ENCODE results near the gene ADCY1.

Gene ADCY1

GRCh38 chr7:45689797-45690761, 115.9 kb downstream of the ADCY1 start:
- no peak for DNase-seq (ENCODE audit: low read depth in 2 of 2)

GRCh38 chr7:45690762-45691150, 116.6 kb downstream of the ADCY1 start:
- no peak for DNase-seq (ENCODE audit: low read depth in 2 of 2)

- DNase-seq (ENCODE audit: low read depth in 2 of 2) = no peak
These were observed 117.0 kb downstream of the ADCY1 start for GRCh38 chr7:45691155-45691656.

- no peak for DNase-seq (ENCODE audit: low read depth in 2 of 2)
These were observed 117.9 kb downstream of the ADCY1 start for GRCh38 chr7:45692031-45692430.

GRCh38 chr7:45695249-45695995, 121.3 kb downstream of the ADCY1 start:
- DNase-seq (ENCODE audit: low read depth in 2 of 2) = no peak

GRCh38 chr7:45696476-45696875, 122.3 kb downstream of the ADCY1 start:
- DNase-seq (ENCODE audit: low read depth in 2 of 2) = no peak

GRCh38 chr7:45697576-45698136, 123.5 kb downstream of the ADCY1 start:
- no peak for DNase-seq (ENCODE audit: low read depth in 2 of 2)

GRCh38 chr7:45698303-45699014, 124.3 kb downstream of the ADCY1 start:
- DNase-seq (ENCODE audit: low read depth in 2 of 2) = no peak

- no peak for DNase-seq (ENCODE audit: low read depth in 2 of 2)
These were observed 124.8 kb downstream of the ADCY1 start for GRCh38 chr7:45699015-45699309.

- DNase-seq (ENCODE audit: low read depth in 2 of 2) = no peak
These were observed 125.7 kb downstream of the ADCY1 start for GRCh38 chr7:45699726-45700390.

GRCh38 chr7:45700556-45700955, 126.4 kb downstream of the ADCY1 start:
- DNase-seq (ENCODE audit: low read depth in 2 of 2) = no peak

GRCh38 chr7:45701701-45702510, 127.7 kb downstream of the ADCY1 start:
- DNase-seq (ENCODE audit: low read depth in 2 of 2) = no peak

GRCh38 chr7:45702751-45703150, 128.6 kb downstream of the ADCY1 start:
- no peak for DNase-seq (ENCODE audit: low read depth in 2 of 2)

- DNase-seq (ENCODE audit: low read depth in 2 of 2) = no peak
These were observed 129.2 kb downstream of the ADCY1 start for GRCh38 chr7:45703373-45703821.

GRCh38 chr7:45703911-45704682, 129.9 kb downstream of the ADCY1 start:
- DNase-seq (ENCODE audit: low read depth in 2 of 2) = no peak

GRCh38 chr7:45704683-45705016, 130.5 kb downstream of the ADCY1 start:
- DNase-seq (ENCODE audit: low read depth in 2 of 2) = no peak

GRCh38 chr7:45708046-45708950, 134.1 kb downstream of the ADCY1 start:
- no peak for DNase-seq (ENCODE audit: low read depth in 2 of 2)

GRCh38 chr7:45709168-45710042, 135.2 kb downstream of the ADCY1 start:
- no peak for DNase-seq (ENCODE audit: low read depth in 2 of 2)
